Retinal pigment epithelial cell (primary cell): ENCODE measurements around the gene IL6R.
A peak's percentile ranks its signal among the peaks of the same experiment; 100 is the strongest.

Source experiments
- DNase-seq: peaks from one replicate; pipeline ENCODE4 v3.0.0-alpha.2; 2010; ENCODE audit warnings: low read depth
- H3K4me3 ChIP-seq: 2 replicates; pipeline ENCODE4 v1.5.1; 2011; ENCODE audit warnings: mild to moderate bottlenecking, low read length, control low read depth, moderate library complexity
- CTCF ChIP-seq: conservative IDR thresholded peaks from 2 replicates; pipeline ENCODE4 v1.5.1; 2011; ENCODE audit warnings: low read depth, low read length, control low read depth, inconsistent platforms

Gene IL6R

GRCh38 chr1:154446292-154446691, 41.1 kb downstream of the IL6R start:
- TF ChIP-seq CTCF, result no peak
- peak; percentile 86 for DNase-seq
- no peak overlapping the region for H3K4me3 ChIP-seq

- H3K4me3 ChIP-seq, result no peak overlapping the region
- DNase-seq, result no peak
- no peak for TF ChIP-seq CTCF
These were observed 41.6 kb downstream of the IL6R start for GRCh38 chr1:154446789-154447188.

GRCh38 chr1:154448331-154448811, 43.2 kb downstream of the IL6R start:
- peak; percentile 84 for DNase-seq
- TF ChIP-seq CTCF, result no peak

GRCh38 chr1:154453161-154453560, 48.0 kb downstream of the IL6R start:
- H3K4me3 ChIP-seq, result no peak overlapping the region
- DNase-seq, result no peak
- no peak for TF ChIP-seq CTCF

More at GRCh38 chr1:154448331-154448811, 43.2 kb downstream of the IL6R start:
- no peak overlapping the region for H3K4me3 ChIP-seq

- no peak for DNase-seq
- no peak overlapping the region for H3K4me3 ChIP-seq
- TF ChIP-seq CTCF, result no peak
These were observed 48.6 kb downstream of the IL6R start for GRCh38 chr1:154453574-154454352.

GRCh38 chr1:154454386-154455120, 49.4 kb downstream of the IL6R start:
- no peak for TF ChIP-seq CTCF
- DNase-seq, result no peak
- no peak overlapping the region for H3K4me3 ChIP-seq

- no peak for DNase-seq
- no peak overlapping the region for H3K4me3 ChIP-seq
- no peak for TF ChIP-seq CTCF
These were observed 51.5 kb downstream of the IL6R start for GRCh38 chr1:154456631-154457030.
